DOHH2 (cell line): ENCODE data around the gene TTLL9.

Source experiments
- CTCF ChIP-seq: fragments of 200-600 bp; sonication (generic); IDR thresholded peaks from one replicate; pipeline ENCODE4 v1.5.1; 2014; ENCODE audit warnings: antibody characterized with exemption, mild to moderate bottlenecking, low read depth, low read length; ENCODE audit not compliant: poor library complexity, severe bottlenecking
- EZH2phosphoT487 ChIP-seq: fragments of 200-600 bp; sonication (generic); IDR thresholded peaks from 2 replicates; pipeline ENCODE4 v1.6.1; 2017; ENCODE audit warnings: borderline replicate concordance, mild to moderate bottlenecking, antibody characterized with exemption, low read length, moderate library complexity, mixed read lengths

DNA sequence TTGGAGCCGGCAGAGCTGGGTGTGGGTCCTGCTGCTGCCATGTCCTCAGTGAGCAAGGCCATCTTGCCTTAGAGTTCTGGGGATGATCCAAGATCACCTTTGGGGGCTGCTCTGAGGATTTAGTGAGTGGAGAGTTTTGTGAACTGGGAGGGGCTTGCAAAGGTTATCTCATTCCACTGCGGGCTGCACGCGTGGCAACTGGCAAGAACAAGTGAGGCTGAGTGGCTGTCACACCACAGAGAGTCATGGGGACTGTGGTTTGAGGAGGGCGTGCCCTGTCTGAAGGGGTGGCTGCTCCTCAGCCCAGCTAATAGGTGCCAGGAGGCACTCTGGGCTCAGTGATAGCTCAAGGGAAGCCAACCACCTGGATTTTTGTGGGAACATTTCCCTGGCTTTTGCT is 37.6 kb downstream of the TTLL9 start:
- TF ChIP-seq CTCF (no peak), EZH2phosphoT487 (no peak)
